ENCODE measurements around the gene AIF1. TPM values are rescaled to one million over a fixed set of nuclear protein-coding genes. Genes with fewer than 3 reads are reported as not detected.

AIF1 gene
- polyA plus RNA-seq, 3 donors = 63.3 to 80.6 (median 78.2) TPM

- no peak for DNase-seq (ENCODE audit: extremely low read depth in 1 of 11, low read depth in 9 of 11, low spot score in 4 of 11)
These were observed 18.0 kb upstream of the AIF1 start for GRCh38 chr6:31597006-31597405.

- DNase-seq (ENCODE audit: extremely low read depth in 1 of 11, low read depth in 9 of 11, low spot score in 4 of 11) = no peak
These were observed 7.7 kb upstream of the AIF1 start for GRCh38 chr6:31607317-31607716.

- DNase-seq (ENCODE audit: extremely low read depth in 1 of 11, low read depth in 9 of 11, low spot score in 4 of 11) = no peak
These were observed 5.3 kb upstream of the AIF1 start for GRCh38 chr6:31609519-31610406.

GRCh38 chr6:31610968-31611367, 4.1 kb upstream of the AIF1 start:
- no peak for DNase-seq (ENCODE audit: extremely low read depth in 1 of 11, low read depth in 9 of 11, low spot score in 4 of 11)

- no peak for DNase-seq (ENCODE audit: extremely low read depth in 1 of 11, low read depth in 9 of 11, low spot score in 4 of 11)
These were observed 887 bp upstream of the AIF1 start for GRCh38 chr6:31614075-31614619.

GRCh38 chr6:31615748-31616147, 714 bp downstream of the AIF1 start:
- DNase-seq (ENCODE audit: extremely low read depth in 1 of 11, low read depth in 9 of 11, low spot score in 4 of 11) = no peak

- no peak for DNase-seq (ENCODE audit: extremely low read depth in 1 of 11, low read depth in 9 of 11, low spot score in 4 of 11)
These were observed 2.0 kb downstream of the AIF1 start for GRCh38 chr6:31617010-31617409.

GRCh38 chr6:31619805-31620585, 5.0 kb downstream of the AIF1 start:
- DNase-seq (ENCODE audit: extremely low read depth in 1 of 11, low read depth in 9 of 11, low spot score in 4 of 11) = peak; percentile 96 to 99 (median 98)

GRCh38 chr6:31620586-31621319, 5.7 kb downstream of the AIF1 start, which contains the start of gene PRRC2A:
Gene PRRC2A, plus strand, starts transcription at chr6:31620715. Its CDS starts 2,075 bp downstream, at chr6:31622790.
- peak in 9 of 11 donors; percentile 28 to 75 (median 58) for DNase-seq (ENCODE audit: extremely low read depth in 1 of 11, low read depth in 9 of 11, low spot score in 4 of 11)

GRCh38 chr6:31621320-31621939, 6.4 kb downstream of the AIF1 start:
- DNase-seq (ENCODE audit: extremely low read depth in 1 of 11, low read depth in 9 of 11, low spot score in 4 of 11) = no peak

GRCh38 chr6:31621991-31622390, 7.0 kb downstream of the AIF1 start:
- no peak for DNase-seq (ENCODE audit: extremely low read depth in 1 of 11, low read depth in 9 of 11, low spot score in 4 of 11)

GRCh38 chr6:31622684-31623091, 7.7 kb downstream of the AIF1 start:
- DNase-seq (ENCODE audit: extremely low read depth in 1 of 11, low read depth in 9 of 11, low spot score in 4 of 11) = no peak

- no peak for DNase-seq (ENCODE audit: extremely low read depth in 1 of 11, low read depth in 9 of 11, low spot score in 4 of 11)
These were observed 9.0 kb downstream of the AIF1 start for GRCh38 chr6:31624070-31624469.

GRCh38 chr6:31626952-31627351, 11.9 kb downstream of the AIF1 start:
- DNase-seq (ENCODE audit: extremely low read depth in 1 of 11, low read depth in 9 of 11, low spot score in 4 of 11) = no peak

- no peak for DNase-seq (ENCODE audit: extremely low read depth in 1 of 11, low read depth in 9 of 11, low spot score in 4 of 11)
These were observed 12.8 kb downstream of the AIF1 start for GRCh38 chr6:31627690-31628287.

- DNase-seq (ENCODE audit: extremely low read depth in 1 of 11, low read depth in 9 of 11, low spot score in 4 of 11) = no peak
These were observed 14.0 kb downstream of the AIF1 start for GRCh38 chr6:31629014-31629413.

- no peak for DNase-seq (ENCODE audit: extremely low read depth in 1 of 11, low read depth in 9 of 11, low spot score in 4 of 11)
These were observed 15.3 kb downstream of the AIF1 start for GRCh38 chr6:31630177-31630934.

GRCh38 chr6:31631209-31631608, 16.2 kb downstream of the AIF1 start:
- DNase-seq (ENCODE audit: extremely low read depth in 1 of 11, low read depth in 9 of 11, low spot score in 4 of 11) = no peak
